ENCODE results near the gene TRIP12.
"Not testable (repeated sequence)": the region's sequence is repeated elsewhere in the genome, so short reads cannot be mapped to it uniquely, and the experiment has no call there.

TRIP12 gene

GRCh38 chr2:229873123-229873581 is 48.7 kb downstream of the TRIP12 start:
- no peak for DNase-seq

- DNase-seq, result no peak
Observed at GRCh38 chr2:229870903-229871656, 50.7 kb downstream of the TRIP12 start.

DNA sequence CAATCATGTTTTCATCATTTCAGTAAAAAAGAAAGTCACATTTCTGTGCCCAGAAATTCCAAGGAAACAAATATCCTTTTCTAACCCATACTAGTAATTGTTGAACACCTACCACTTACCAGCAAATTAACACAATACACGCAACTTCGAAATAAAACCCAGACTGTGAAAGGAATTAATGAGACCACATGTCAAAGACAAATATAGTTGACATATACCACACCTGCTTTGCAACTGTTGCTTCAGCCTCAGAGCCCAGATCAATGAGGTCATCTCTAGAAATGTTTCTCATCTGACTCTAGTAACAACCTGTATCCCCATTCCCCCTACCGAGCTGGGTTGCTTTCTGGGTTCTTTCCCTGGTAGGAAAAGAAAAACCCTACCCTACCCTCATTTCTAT is 52.6 kb downstream of the TRIP12 start:
- DNase-seq, result no peak

GRCh38 chr2:229868794-229869193 is 53.0 kb downstream of the TRIP12 start:
- DNase-seq, result no peak

DNA sequence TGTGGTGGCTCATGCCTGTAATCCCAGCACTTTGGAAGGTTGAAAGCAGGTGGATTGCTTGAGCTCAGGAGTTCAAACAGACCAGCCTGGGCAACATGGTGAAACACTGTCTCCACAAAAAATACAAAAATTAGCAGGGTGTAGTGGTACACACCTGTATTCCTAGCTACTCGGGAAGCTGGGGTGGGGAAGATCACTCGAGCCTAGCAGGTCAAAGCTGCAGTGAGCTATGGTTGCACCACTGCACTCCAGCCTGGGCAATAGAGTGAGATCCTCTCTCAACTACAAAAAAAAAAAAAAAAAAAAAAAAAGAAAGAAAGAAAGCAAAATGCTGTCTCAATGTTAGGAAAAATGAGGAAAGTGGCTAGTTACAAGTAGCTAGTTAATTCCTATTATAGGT is 56.8 kb downstream of the TRIP12 start:
- no peak for DNase-seq

DNA sequence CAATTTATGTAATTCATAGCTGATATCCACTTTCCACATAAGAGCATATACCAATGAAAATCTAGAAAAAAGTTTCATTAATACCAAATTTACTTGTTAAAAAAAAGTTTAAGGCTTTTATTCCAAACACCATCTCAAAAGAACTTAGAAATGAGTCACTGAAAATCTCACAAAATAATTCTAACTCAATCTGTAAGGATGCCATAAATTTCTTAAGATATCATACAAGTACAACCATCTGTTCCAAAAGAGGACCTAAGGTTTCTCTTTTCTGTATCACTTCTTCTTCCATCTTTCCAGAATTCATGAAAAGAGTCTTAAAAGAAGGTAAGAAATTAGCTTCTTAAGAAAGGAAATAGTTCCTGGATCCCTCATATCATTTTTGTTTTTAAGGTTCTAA is 60.4 kb downstream of the TRIP12 start:
- no peak for DNase-seq

- DNase-seq, result no peak
Observed at GRCh38 chr2:229860334-229860733, 61.5 kb downstream of the TRIP12 start.

GRCh38 chr2:229858351-229858750 is 63.5 kb downstream of the TRIP12 start:
- no peak for DNase-seq

- DNase-seq, result no peak
Observed at GRCh38 chr2:229857634-229858033, 64.2 kb downstream of the TRIP12 start.

DNA sequence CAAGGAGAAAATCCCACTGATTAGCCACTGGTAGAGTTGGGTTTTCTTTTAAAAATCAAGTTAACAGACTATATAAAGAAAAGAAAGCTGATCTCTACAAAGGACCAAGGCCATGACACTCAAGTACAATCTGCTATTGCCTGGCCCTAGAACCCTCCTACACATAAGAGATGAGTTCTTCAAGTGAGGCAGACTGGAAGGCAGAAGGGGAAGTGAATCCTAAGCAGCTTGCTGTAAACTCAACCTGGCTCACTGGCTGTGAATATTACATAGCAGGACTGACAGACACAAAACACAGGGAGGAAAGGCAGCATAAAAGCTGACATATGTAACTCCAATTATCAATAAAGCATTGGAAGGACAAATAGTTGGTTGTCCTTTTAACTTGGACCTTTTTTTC is 65.4 kb downstream of the TRIP12 start:
- no peak for DNase-seq

- no peak for DNase-seq
Observed at GRCh38 chr2:229855116-229855515, 66.7 kb downstream of the TRIP12 start.

DNA sequence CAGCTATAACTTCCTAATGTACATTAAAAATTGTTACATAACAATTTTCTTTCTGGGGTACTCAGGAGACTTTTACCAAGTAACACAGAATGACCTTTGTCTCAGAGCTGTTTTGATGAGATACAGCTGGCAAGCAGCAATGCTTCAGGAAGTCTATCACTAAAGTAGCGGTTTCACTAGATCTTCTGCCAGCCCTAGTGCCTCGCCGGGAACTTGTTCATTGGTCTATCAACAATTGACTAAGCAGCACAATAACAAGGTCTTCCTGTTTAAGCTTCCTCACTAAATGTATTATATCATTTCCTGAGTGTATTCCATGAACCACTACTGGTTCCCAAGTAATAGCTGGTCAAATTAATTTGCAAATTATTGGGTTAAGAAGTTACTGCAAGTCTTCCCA is 69.2 kb downstream of the TRIP12 start:
- peak; percentile 5 to 9 for DNase-seq

- DNase-seq, result no peak
Observed at GRCh38 chr2:229851870-229852269, 69.9 kb downstream of the TRIP12 start.

GRCh38 chr2:229850355-229851275 is 71.2 kb downstream of the TRIP12 start:
- not testable (repeated sequence) for DNase-seq

DNA sequence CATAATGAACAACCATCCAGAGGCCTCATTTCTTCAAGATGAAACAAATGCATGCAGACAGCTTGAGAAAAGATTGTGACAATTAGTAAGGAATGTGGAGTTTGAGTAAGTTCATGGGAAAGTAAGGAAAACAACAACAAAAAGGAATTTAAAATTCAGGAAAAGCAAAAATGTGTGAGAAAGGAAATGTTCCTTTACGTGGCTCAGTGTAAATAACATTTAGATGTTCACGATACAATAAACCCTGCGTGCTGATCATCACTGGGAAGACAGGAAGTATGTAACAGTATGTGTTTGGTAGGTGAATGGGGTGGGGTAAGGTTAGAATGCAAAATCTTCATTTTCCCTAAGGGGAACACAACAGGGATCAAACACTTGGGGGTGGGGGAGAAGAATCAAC is 72.7 kb downstream of the TRIP12 start:
- no peak for DNase-seq

GRCh38 chr2:229843613-229844012 is 78.2 kb downstream of the TRIP12 start:
- DNase-seq, result no peak

GRCh38 chr2:229838729-229839128 is 83.1 kb downstream of the TRIP12 start:
- no peak for DNase-seq

DNA sequence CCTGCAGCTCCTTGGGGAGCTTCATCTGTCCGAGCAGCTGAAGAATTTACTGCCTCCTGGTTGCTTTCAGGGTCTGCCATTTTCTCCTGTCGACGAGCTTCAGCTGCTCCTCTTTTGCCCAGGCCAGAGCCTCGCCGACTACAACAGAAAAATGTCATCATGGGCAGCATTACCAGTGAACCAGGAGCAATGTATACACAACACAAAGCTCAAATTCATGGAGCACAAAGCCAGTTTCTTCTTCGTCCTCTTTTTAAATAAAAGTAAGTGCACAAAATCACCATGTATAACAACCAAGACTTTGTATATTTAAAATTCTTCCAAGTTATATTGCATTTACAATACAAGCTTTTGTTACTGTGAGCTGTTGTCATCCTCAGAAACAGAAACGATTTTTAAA is 85.0 kb downstream of the TRIP12 start:
- DNase-seq, result no peak

GRCh38 chr2:229835596-229836283 is 86.1 kb downstream of the TRIP12 start:
- no peak for DNase-seq

- DNase-seq, result not testable (repeated sequence)
Observed at GRCh38 chr2:229834368-229834767, 87.4 kb downstream of the TRIP12 start.

GRCh38 chr2:229832510-229832898 is 89.3 kb downstream of the TRIP12 start:
- DNase-seq, result no peak

DNA sequence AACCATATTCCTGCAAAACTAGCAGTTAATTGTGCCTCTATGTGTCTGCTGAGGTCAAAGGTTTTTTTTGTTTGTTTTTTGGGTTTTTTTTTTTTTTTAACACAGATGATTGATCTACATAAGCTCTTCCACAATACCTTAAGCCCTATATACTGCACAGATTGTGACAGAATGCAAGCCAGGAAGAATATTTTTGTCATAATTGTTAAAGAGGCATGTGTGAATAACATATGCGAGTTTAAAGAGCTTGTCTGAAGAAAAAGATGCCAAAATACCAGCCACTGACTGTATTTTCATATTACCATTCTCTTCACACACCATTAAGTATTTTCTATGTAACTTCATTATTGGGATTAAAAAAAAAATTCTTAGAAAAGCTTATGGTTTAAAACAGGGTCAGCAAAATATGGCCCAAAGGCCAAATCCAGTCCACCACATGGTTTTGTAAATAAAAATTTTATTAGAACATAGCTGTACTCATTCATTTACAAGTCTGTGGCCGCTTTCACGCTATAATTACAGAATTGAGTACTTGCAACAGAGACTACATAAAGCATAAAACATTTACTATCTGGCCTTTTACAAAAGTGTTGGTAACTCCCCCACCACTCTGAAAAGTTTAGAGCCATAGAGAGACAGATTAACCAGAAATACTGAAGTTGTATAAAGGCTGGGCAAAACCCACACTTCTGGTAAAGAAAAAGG is 89.9 kb downstream of the TRIP12 start:
- no peak for DNase-seq

DNA sequence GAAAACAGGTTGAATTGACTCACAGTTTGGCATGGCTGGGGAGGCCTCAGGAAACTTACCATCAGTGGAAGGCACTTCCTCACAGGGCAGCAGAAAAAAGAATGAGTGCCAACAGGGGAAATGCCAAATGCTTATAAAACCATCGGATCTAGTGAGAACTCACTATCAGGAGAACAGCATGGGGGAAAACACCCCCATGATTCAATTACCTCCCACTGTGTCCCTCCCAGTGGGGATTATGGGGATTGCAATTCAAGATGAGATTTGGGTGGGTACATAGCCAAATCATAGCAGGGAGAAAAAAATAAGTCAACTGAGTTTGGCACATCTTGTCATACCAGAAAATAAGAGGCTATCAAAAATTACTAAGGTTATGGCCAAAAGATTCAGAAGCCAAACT is 96.3 kb downstream of the TRIP12 start:
- DNase-seq, result no peak

All from stimulated activated CD4-positive, alpha-beta T cell treated with anti-CD3 and anti-CD28 coated beads, Interleukin-2, amount 100 ng/mL, for 48 hours (primary cell).